GM23338 (cell line): ENCODE data around the gene ZBTB7C. TPM values are rescaled to one million over a fixed set of nuclear protein-coding genes. Genes with fewer than 3 reads are reported as not detected.

Experiments used
- ATAC-seq: fragments of 200-7000 bp; cut with Tn5 transposase; 3 replicates; pipeline ENCODE4 v1.9.1; 2020
- DNase-seq: peaks from one replicate; pipeline ENCODE4 v3.0.0-alpha.2; 2015; ENCODE audit warnings: low spot score
- H2AFZ ChIP-seq: fragments of 200-600 bp; sonication (generic); 2 replicates; pipeline ENCODE4 v1.8.0; 2016; ENCODE audit warnings: antibody characterized with exemption, mild to moderate bottlenecking, moderate library complexity
- H3F3A ChIP-seq: fragments of 200-600 bp; sonication (generic); replicated peaks from 2 replicates; pipeline ENCODE4 v1.8.0; 2017; ENCODE audit warnings: antibody characterized with exemption, mixed run types, low read depth
- H3K27ac ChIP-seq: fragments of 200-600 bp; sonication (generic); 2 replicates; pipeline ENCODE4 v1.6.1; 2016; ENCODE audit warnings: low read depth
- H3K27me3 ChIP-seq: fragments of 200-600 bp; sonication (generic); 2 replicates; pipeline ENCODE4 v1.8.0; 2016; ENCODE audit warnings: mild to moderate bottlenecking, mixed run types, moderate library complexity; ENCODE audit not compliant: insufficient read depth
- H3K36me3 ChIP-seq: fragments of 200-600 bp; sonication (generic); 2 replicates; pipeline ENCODE4 v1.8.0; 2016; ENCODE audit warnings: mild to moderate bottlenecking; ENCODE audit not compliant: insufficient read depth
- H3K4me1 ChIP-seq: fragments of 200-600 bp; sonication (generic); 2 replicates; pipeline ENCODE4 v1.8.0; 2016; ENCODE audit warnings: mild to moderate bottlenecking, moderate library complexity; ENCODE audit not compliant: insufficient read depth
- H3K4me2 ChIP-seq: fragments of 200-600 bp; sonication (generic); 2 replicates; pipeline ENCODE4 v1.7.1; 2017; ENCODE audit warnings: mixed run types
- H3K4me3 ChIP-seq: fragments of 200-600 bp; sonication (generic); 2 replicates; pipeline ENCODE4 v1.6.1; 2016; ENCODE audit warnings: mixed run types
- H3K79me2 ChIP-seq: fragments of 200-600 bp; sonication (generic); replicated peaks from 2 replicates; pipeline ENCODE4 v1.8.0; 2017; ENCODE audit warnings: mild to moderate bottlenecking; ENCODE audit not compliant: insufficient read depth
- H3K9me2 ChIP-seq: fragments of 200-600 bp; sonication (generic); 2 replicates; pipeline ENCODE4 v1.8.0; 2017; ENCODE audit not compliant: insufficient read depth
- H4K20me1 ChIP-seq: fragments of 200-600 bp; sonication (generic); replicated peaks from 2 replicates; pipeline ENCODE4 v1.8.0; 2017; ENCODE audit warnings: mild to moderate bottlenecking; ENCODE audit not compliant: insufficient read depth
- H3K27ac Mint-ChIP-seq: 2 replicates; pipeline ENCODE4 v1.8.0; 2020; ENCODE audit warnings: inconsistent platforms, mild to moderate bottlenecking, moderate library complexity, mixed read lengths
- H3K27me3 Mint-ChIP-seq: 3 replicates; pipeline ENCODE4 v1.8.0; 2022; ENCODE audit warnings: low read depth, mild to moderate bottlenecking, moderate library complexity, mixed read lengths, inconsistent platforms; ENCODE audit not compliant: insufficient read depth, poor library complexity
- H3K36me3 Mint-ChIP-seq: 3 replicates; pipeline ENCODE4 v1.8.0; 2021; ENCODE audit warnings: low read depth, mild to moderate bottlenecking, inconsistent platforms, moderate library complexity, mixed read lengths
- H3K4me1 Mint-ChIP-seq: 3 replicates; pipeline ENCODE4 v1.8.0; 2020; ENCODE audit warnings: mild to moderate bottlenecking, inconsistent platforms, mixed read lengths
- H3K4me3 Mint-ChIP-seq: 3 replicates; pipeline ENCODE4 v1.8.0; 2021; ENCODE audit warnings: moderate library complexity, mild to moderate bottlenecking, inconsistent platforms, mixed read lengths
- H3K9me3 Mint-ChIP-seq: 3 replicates; pipeline ENCODE4 v1.8.0; 2020; ENCODE audit warnings: moderate library complexity, mild to moderate bottlenecking, inconsistent platforms, mixed read lengths
- CREB1 ChIP-seq: fragments of 250-450 bp; sonication (Bioruptor Pico); IDR thresholded peaks from 2 replicates; pipeline ENCODE4 v1.5.0; 2020; ENCODE audit warnings: low read depth, mild to moderate bottlenecking, moderate library complexity
- EZH2 ChIP-seq: fragments of 200-600 bp; sonication (generic); IDR thresholded peaks from one replicate; pipeline ENCODE4 v1.8.0; 2017; ENCODE audit warnings: antibody characterized with exemption, mild to moderate bottlenecking, low read depth; ENCODE audit not compliant: unreplicated experiment
- EZH2phosphoT487 ChIP-seq: fragments of 200-600 bp; sonication (generic); IDR thresholded peaks from one replicate; pipeline ENCODE4 v1.8.1; 2018; ENCODE audit warnings: antibody characterized with exemption; ENCODE audit not compliant: unreplicated experiment
- JUNB ChIP-seq: IDR thresholded peaks from one replicate; pipeline ENCODE4 v1.6.1; 2016; ENCODE audit warnings: antibody characterized with exemption; ENCODE audit not compliant: unreplicated experiment
- NANOG ChIP-seq: IDR thresholded peaks from 2 replicates; pipeline ENCODE4 v1.6.1; 2016; ENCODE audit warnings: antibody characterized with exemption, borderline replicate concordance
- POLR2AphosphoS5 ChIP-seq: IDR thresholded peaks from 2 replicates; pipeline ENCODE4 v1.6.1; 2016; ENCODE audit warnings: antibody characterized with exemption, low read depth
- STAT1 ChIP-seq: IDR thresholded peaks from one replicate; pipeline ENCODE4 v1.6.1; 2016; ENCODE audit warnings: antibody characterized with exemption; ENCODE audit not compliant: unreplicated experiment
- ZNF114 ChIP-seq: fragments of 250-450 bp; sonication (Bioruptor Pico); IDR thresholded peaks from 2 replicates; pipeline ENCODE4 v1.5.0; 2020; ENCODE audit warnings: mild to moderate bottlenecking, moderate library complexity
- ZNF331 ChIP-seq: fragments of 250-450 bp; sonication (Bioruptor Pico); IDR thresholded peaks from 2 replicates; pipeline ENCODE4 v1.5.0; 2020; ENCODE audit warnings: low read depth, mild to moderate bottlenecking, moderate library complexity
- polyA plus RNA-seq: library from polyadenylated mRNA; unstranded; fragments of >200 nt; fragmentation: Nextera tagmentation; extraction: Ambion mirVana; gene quantifications from 2 replicates; pipeline ENCODE4 v1.2.1, GENCODE V29; 2016
- total RNA-seq: library from RNA; depleted of rRNA; stranded (reverse); fragments of >200 nt; shearing (Covaris generic); gene quantifications from 2 replicates; pipeline ENCODE4 v1.2.3, GENCODE V29; 2014
- TF ChIP-seq, protein P1 (sequence below), 2 experiments: fragments of 200-600 bp in 1 of 2; sonication (generic) in 1 of 2; conservative IDR thresholded peaks; 2 replicates each; pipeline versions ENCODE4 v1.5.1 to v1.6.1; 2016 to 2017; ENCODE audit warnings: antibody characterized with exemption in 2 of 2, low read depth in 2 of 2, mild to moderate bottlenecking in 2 of 2, moderate library complexity in 1 of 2
- TF ChIP-seq, protein P2 (sequence below): IDR thresholded peaks from 2 replicates; pipeline ENCODE4 v1.6.1; 2016; ENCODE audit warnings: antibody characterized with exemption
- TF ChIP-seq, protein P3 (sequence below): IDR thresholded peaks from one replicate; pipeline ENCODE4 v1.6.1; 2018; ENCODE audit warnings: antibody characterized with exemption; ENCODE audit not compliant: unreplicated experiment

The ZBTB7C gene
- total and polyA plus RNA-seq, 2 experiments from 2014 or later, result 0.03 to 0.14 TPM

GRCh38 chr18:48244530-48244929 is 164.7 kb downstream of the ZBTB7C start:
- ATAC-seq, result no peak
- H3K4me3 ChIP-seq, result no peak overlapping the region
- H3K9me3 Mint-ChIP-seq, result peaks cover 5% of the 10 kb centered on the region; the same call in 1 of the 3 replicates

More at GRCh38 chr18:48244530-48244929, 164.7 kb downstream of the ZBTB7C start:
- no peak overlapping the region for H3K4me3 Mint-ChIP-seq
- Histone ChIP-seq H3K9me2 (no peaks in the 10 kb centered on the region), H4K20me1 (no peaks in the 10 kb centered on the region), H2AFZ (no peak overlapping the region), H3K36me3 (no peaks in the 10 kb centered on the region), H3K4me2 (no peak overlapping the region), H3K27ac (no peak overlapping the region), H3F3A (no peaks in the 10 kb centered on the region), H3K27me3 (no peaks in the 10 kb centered on the region), H3K79me2 (no peaks in the 10 kb centered on the region), H3K4me1 (no peaks in the 10 kb centered on the region; the same call in 1 of the 2 replicates)
- no peak for DNase-seq
- TF ChIP-seq JUNB (no peak), ZNF114 (CRISPR knock-in tag) (no peak), EZH2phosphoT487 (no peak), EZH2 (no peak), CREB1 (CRISPR knock-in tag) (no peak), ZNF331 (CRISPR knock-in tag) (no peak), POLR2AphosphoS5 (no peak), STAT1 (no peak), NANOG (no peak)
- TF ChIP-seq, protein P1, sequence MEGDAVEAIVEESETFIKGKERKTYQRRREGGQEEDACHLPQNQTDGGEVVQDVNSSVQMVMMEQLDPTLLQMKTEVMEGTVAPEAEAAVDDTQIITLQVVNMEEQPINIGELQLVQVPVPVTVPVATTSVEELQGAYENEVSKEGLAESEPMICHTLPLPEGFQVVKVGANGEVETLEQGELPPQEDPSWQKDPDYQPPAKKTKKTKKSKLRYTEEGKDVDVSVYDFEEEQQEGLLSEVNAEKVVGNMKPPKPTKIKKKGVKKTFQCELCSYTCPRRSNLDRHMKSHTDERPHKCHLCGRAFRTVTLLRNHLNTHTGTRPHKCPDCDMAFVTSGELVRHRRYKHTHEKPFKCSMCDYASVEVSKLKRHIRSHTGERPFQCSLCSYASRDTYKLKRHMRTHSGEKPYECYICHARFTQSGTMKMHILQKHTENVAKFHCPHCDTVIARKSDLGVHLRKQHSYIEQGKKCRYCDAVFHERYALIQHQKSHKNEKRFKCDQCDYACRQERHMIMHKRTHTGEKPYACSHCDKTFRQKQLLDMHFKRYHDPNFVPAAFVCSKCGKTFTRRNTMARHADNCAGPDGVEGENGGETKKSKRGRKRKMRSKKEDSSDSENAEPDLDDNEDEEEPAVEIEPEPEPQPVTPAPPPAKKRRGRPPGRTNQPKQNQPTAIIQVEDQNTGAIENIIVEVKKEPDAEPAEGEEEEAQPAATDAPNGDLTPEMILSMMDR (conservative IDR thresholded peaks at IDR 0.05; ENCODE audit: low read depth in 2 of 2), result no peak
- TF ChIP-seq, protein P2, sequence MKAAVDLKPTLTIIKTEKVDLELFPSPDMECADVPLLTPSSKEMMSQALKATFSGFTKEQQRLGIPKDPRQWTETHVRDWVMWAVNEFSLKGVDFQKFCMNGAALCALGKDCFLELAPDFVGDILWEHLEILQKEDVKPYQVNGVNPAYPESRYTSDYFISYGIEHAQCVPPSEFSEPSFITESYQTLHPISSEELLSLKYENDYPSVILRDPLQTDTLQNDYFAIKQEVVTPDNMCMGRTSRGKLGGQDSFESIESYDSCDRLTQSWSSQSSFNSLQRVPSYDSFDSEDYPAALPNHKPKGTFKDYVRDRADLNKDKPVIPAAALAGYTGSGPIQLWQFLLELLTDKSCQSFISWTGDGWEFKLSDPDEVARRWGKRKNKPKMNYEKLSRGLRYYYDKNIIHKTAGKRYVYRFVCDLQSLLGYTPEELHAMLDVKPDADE, result no peak
- TF ChIP-seq, protein P3, sequence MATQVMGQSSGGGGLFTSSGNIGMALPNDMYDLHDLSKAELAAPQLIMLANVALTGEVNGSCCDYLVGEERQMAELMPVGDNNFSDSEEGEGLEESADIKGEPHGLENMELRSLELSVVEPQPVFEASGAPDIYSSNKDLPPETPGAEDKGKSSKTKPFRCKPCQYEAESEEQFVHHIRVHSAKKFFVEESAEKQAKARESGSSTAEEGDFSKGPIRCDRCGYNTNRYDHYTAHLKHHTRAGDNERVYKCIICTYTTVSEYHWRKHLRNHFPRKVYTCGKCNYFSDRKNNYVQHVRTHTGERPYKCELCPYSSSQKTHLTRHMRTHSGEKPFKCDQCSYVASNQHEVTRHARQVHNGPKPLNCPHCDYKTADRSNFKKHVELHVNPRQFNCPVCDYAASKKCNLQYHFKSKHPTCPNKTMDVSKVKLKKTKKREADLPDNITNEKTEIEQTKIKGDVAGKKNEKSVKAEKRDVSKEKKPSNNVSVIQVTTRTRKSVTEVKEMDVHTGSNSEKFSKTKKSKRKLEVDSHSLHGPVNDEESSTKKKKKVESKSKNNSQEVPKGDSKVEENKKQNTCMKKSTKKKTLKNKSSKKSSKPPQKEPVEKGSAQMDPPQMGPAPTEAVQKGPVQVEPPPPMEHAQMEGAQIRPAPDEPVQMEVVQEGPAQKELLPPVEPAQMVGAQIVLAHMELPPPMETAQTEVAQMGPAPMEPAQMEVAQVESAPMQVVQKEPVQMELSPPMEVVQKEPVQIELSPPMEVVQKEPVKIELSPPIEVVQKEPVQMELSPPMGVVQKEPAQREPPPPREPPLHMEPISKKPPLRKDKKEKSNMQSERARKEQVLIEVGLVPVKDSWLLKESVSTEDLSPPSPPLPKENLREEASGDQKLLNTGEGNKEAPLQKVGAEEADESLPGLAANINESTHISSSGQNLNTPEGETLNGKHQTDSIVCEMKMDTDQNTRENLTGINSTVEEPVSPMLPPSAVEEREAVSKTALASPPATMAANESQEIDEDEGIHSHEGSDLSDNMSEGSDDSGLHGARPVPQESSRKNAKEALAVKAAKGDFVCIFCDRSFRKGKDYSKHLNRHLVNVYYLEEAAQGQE, result no peak
- H3K4me1 Mint-ChIP-seq, result no peaks in the 10 kb centered on the region
- H3K27me3 Mint-ChIP-seq, result peaks cover 2% of the 10 kb centered on the region
- no peak overlapping the region for H3K27ac Mint-ChIP-seq
- H3K36me3 Mint-ChIP-seq, result no peaks in the 10 kb centered on the region
